ENCODE measurements around the gene COL1A2. TPM values are rescaled to one million over a fixed set of nuclear protein-coding genes. Genes with fewer than 3 reads are reported as not detected.

The COL1A2 gene
- total RNA-seq, 1 donor from 2014 or later: 110 TPM

GRCh38 chr7:94414980-94415379, 20.3 kb downstream of the COL1A2 start:
- Mint-ChIP-seq H3K4me1 (no peaks in the 10 kb centered on the region), H3K27me3 (ENCODE audit: low read depth) (no peaks in the 10 kb centered on the region), H3K27ac (ENCODE audit: unreplicated experiment) (no peak overlapping the region)

GRCh38 chr7:94417306-94417705, 22.6 kb downstream of the COL1A2 start:
- no peak for DNase-seq (ENCODE audit: low read depth, low spot score)
- no peak for TF ChIP-seq CTCF (conservative IDR thresholded peaks at IDR 0.05)
- Mint-ChIP-seq H3K27me3 (ENCODE audit: low read depth) (no peaks in the 10 kb centered on the region), H3K9me3 (no peaks in the 10 kb centered on the region), H3K4me1 (no peaks in the 10 kb centered on the region), H3K36me3 (ENCODE audit: low read depth) (peaks cover 10% of the 10 kb centered on the region), H3K27ac (ENCODE audit: unreplicated experiment) (peak overlapping the region; percentile 1), H3K4me3 (no peak overlapping the region)

More at GRCh38 chr7:94414980-94415379, 20.3 kb downstream of the COL1A2 start:
- Mint-ChIP-seq H3K4me3 (no peak overlapping the region), H3K9me3 (no peaks in the 10 kb centered on the region), H3K36me3 (ENCODE audit: low read depth) (peaks cover 6% of the 10 kb centered on the region)
- DNase-seq (ENCODE audit: low read depth, low spot score): no peak
- TF ChIP-seq CTCF (conservative IDR thresholded peaks at IDR 0.05): no peak

GRCh38 chr7:94417901-94418300, 23.2 kb downstream of the COL1A2 start:
- DNase-seq (ENCODE audit: low read depth, low spot score): no peak
- no peak overlapping the region for H3K4me3 Mint-ChIP-seq
- no peak for TF ChIP-seq CTCF (conservative IDR thresholded peaks at IDR 0.05)
- no peaks in the 10 kb centered on the region for H3K4me1 Mint-ChIP-seq
- peaks cover 10% of the 10 kb centered on the region for H3K36me3 Mint-ChIP-seq (ENCODE audit: low read depth)
- no peak overlapping the region for H3K27ac Mint-ChIP-seq (ENCODE audit: unreplicated experiment)
- H3K9me3 Mint-ChIP-seq: no peaks in the 10 kb centered on the region
- no peaks in the 10 kb centered on the region for H3K27me3 Mint-ChIP-seq (ENCODE audit: low read depth)

GRCh38 chr7:94418851-94419250, 24.2 kb downstream of the COL1A2 start:
- no peaks in the 10 kb centered on the region for H3K4me1 Mint-ChIP-seq
- peaks cover 12% of the 10 kb centered on the region for H3K36me3 Mint-ChIP-seq (ENCODE audit: low read depth)
- no peak for DNase-seq (ENCODE audit: low read depth, low spot score)
- no peaks in the 10 kb centered on the region for H3K27me3 Mint-ChIP-seq (ENCODE audit: low read depth)
- no peak overlapping the region for H3K27ac Mint-ChIP-seq (ENCODE audit: unreplicated experiment)
- H3K4me3 Mint-ChIP-seq: no peak overlapping the region
- no peak for TF ChIP-seq CTCF (conservative IDR thresholded peaks at IDR 0.05)
- H3K9me3 Mint-ChIP-seq: no peaks in the 10 kb centered on the region

GRCh38 chr7:94420328-94420727, 25.6 kb downstream of the COL1A2 start:
- H3K36me3 Mint-ChIP-seq (ENCODE audit: low read depth): peaks cover 14% of the 10 kb centered on the region
- H3K9me3 Mint-ChIP-seq: no peaks in the 10 kb centered on the region
- no peaks in the 10 kb centered on the region for H3K27me3 Mint-ChIP-seq (ENCODE audit: low read depth)
- H3K4me1 Mint-ChIP-seq: no peaks in the 10 kb centered on the region
- H3K27ac Mint-ChIP-seq (ENCODE audit: unreplicated experiment): no peak overlapping the region
- no peak for TF ChIP-seq CTCF (conservative IDR thresholded peaks at IDR 0.05)
- no peak overlapping the region for H3K4me3 Mint-ChIP-seq
- DNase-seq (ENCODE audit: low read depth, low spot score): no peak

- peaks cover 16% of the 10 kb centered on the region for H3K36me3 Mint-ChIP-seq (ENCODE audit: low read depth)
These were observed 27.0 kb downstream of the COL1A2 start for GRCh38 chr7:94421681-94422080.

More at GRCh38 chr7:94421681-94422080, 27.0 kb downstream of the COL1A2 start:
- H3K9me3 Mint-ChIP-seq: no peaks in the 10 kb centered on the region
- H3K27me3 Mint-ChIP-seq (ENCODE audit: low read depth): no peaks in the 10 kb centered on the region
- H3K4me1 Mint-ChIP-seq: no peaks in the 10 kb centered on the region
- no peak for TF ChIP-seq CTCF (conservative IDR thresholded peaks at IDR 0.05)
- DNase-seq (ENCODE audit: low read depth, low spot score): no peak
- H3K4me3 Mint-ChIP-seq: no peak overlapping the region
- no peak overlapping the region for H3K27ac Mint-ChIP-seq (ENCODE audit: unreplicated experiment)
